Panc1 (cell line): ENCODE results near the gene ANKLE2. TPM values are rescaled to one million over a fixed set of nuclear protein-coding genes. Genes with fewer than 3 reads are reported as not detected.
A peak's percentile ranks its signal among the peaks of the same experiment; 100 is the strongest.

Source experiments
- ATAC-seq: fragments of 200-7000 bp; cut with Tn5 transposase; 2 replicates; pipeline ENCODE4 v1.9.1; 2020; ENCODE audit warnings: mild to moderate bottlenecking, moderate library complexity
- BruUV-seq: library from RNA; stranded (reverse); fragments of 400-500 nt; replicated peaks from 2 replicates; lab custom pipeline; 2021; lab: Mats Ljungman, UMichigan
- CTCF ChIA-PET: fragments of 300-600 bp; sonication (Branson Sonifier 250); formaldehyde crosslinking; loops from one replicate; lab custom pipeline; 2022; ENCODE audit warnings: antibody characterized with exemption; lab: Charles Lee
- POLR2A ChIA-PET: fragments of 300-600 bp; sonication (Branson Sonifier 250); formaldehyde crosslinking; loops from one replicate; lab custom pipeline; 2022; ENCODE audit warnings: antibody characterized with exemption; lab: Charles Lee
- DNase-seq: peaks from one replicate; pipeline ENCODE4 v3.0.0-alpha.2; 2010; ENCODE audit warnings: low read depth, low spot score
- H3K27ac ChIP-seq: 2 replicates; pipeline ENCODE4 v1.5.1; 2011; ENCODE audit warnings: mild to moderate bottlenecking, low read length, inconsistent platforms
- H3K27me3 ChIP-seq: fragments of 200-500 bp; sonication (Bioruptor generic); 2 replicates; pipeline ENCODE4 v1.6.0; 2014; ENCODE audit warnings: low read length, inconsistent platforms; ENCODE audit not compliant: control insufficient read depth, insufficient read depth
- H3K36me3 ChIP-seq: fragments of 200-500 bp; sonication (Bioruptor generic); 2 replicates; pipeline ENCODE4 v1.5.1; 2014; ENCODE audit warnings: inconsistent platforms, mild to moderate bottlenecking, low read length, moderate library complexity; ENCODE audit not compliant: control insufficient read depth, insufficient read depth
- H3K4me1 ChIP-seq: 2 replicates; pipeline ENCODE4 v1.5.1; 2011; ENCODE audit warnings: inconsistent platforms, mild to moderate bottlenecking, low read length, moderate library complexity; ENCODE audit not compliant: control insufficient read depth, insufficient read depth
- H3K4me3 ChIP-seq, 2 experiments: 2 replicates each; pipeline ENCODE4 v1.5.1; 2011 to 2012; ENCODE audit warnings: low read depth in 2 of 2, low read length in 2 of 2, mild to moderate bottlenecking in 2 of 2, inconsistent platforms in 1 of 2, moderate library complexity in 1 of 2
- H3K9me3 ChIP-seq: fragments of 200-500 bp; sonication (Bioruptor generic); 2 replicates; pipeline ENCODE4 v1.5.1; 2014; ENCODE audit warnings: low read depth, mild to moderate bottlenecking, inconsistent platforms, low read length, moderate library complexity; ENCODE audit not compliant: control insufficient read depth, insufficient read depth
- CTCF ChIP-seq: fragments of 450-650 bp; IDR thresholded peaks from 2 replicates; pipeline ENCODE4 v1.5.1; 2017; ENCODE audit warnings: mild to moderate bottlenecking
- POLR2AphosphoS5 ChIP-seq: IDR thresholded peaks from 2 replicates; pipeline ENCODE4 v1.6.1; 2012; ENCODE audit warnings: mild to moderate bottlenecking, low read depth, low read length, moderate library complexity
- SIN3A ChIP-seq: IDR thresholded peaks from 2 replicates; pipeline ENCODE4 v1.6.1; 2012; ENCODE audit warnings: low read depth, mild to moderate bottlenecking, low read length, moderate library complexity, borderline replicate concordance; ENCODE audit not compliant: insufficient read depth
- TCF7L2 ChIP-seq: IDR thresholded peaks from 2 replicates; pipeline ENCODE4 v1.6.1; 2011; ENCODE audit warnings: mild to moderate bottlenecking, low read depth, low read length, inconsistent platforms
- in situ Hi-C: cut with HindIII; loops from 2 replicates; pipeline ENCODE4 v1.10.0; 2016; ENCODE audit warnings: low sequenced_read_pairs, low pct_unique_long_range_greater_than_20kb
- intact Hi-C: fragments of 100-400 bp; cut with micrococcal nuclease; formaldehyde crosslinking; loops from one replicate; pipeline ENCODE4 v1.10.0; 2022; ENCODE audit not compliant: unreplicated experiment
- total RNA-seq: library from RNA; stranded (reverse); gene quantifications from one replicate; pipeline ENCODE4 v1.2.1, GENCODE V29; 2021; ENCODE audit not compliant: unreplicated experiment
- TF ChIP-seq, protein P1 (sequence below), 2 experiments: IDR thresholded peaks; 2 replicates each; pipeline ENCODE4 v1.6.1; 2011 to 2012; ENCODE audit warnings: low read depth in 2 of 2, control low read depth in 1 of 2, low read length in 1 of 2, mild to moderate bottlenecking in 1 of 2, moderate library complexity in 1 of 2; ENCODE audit not compliant: insufficient read depth in 1 of 2

ANKLE2 gene
- total RNA-seq, 1 experiment from 2014 or later, result 88.7 TPM

DNA sequence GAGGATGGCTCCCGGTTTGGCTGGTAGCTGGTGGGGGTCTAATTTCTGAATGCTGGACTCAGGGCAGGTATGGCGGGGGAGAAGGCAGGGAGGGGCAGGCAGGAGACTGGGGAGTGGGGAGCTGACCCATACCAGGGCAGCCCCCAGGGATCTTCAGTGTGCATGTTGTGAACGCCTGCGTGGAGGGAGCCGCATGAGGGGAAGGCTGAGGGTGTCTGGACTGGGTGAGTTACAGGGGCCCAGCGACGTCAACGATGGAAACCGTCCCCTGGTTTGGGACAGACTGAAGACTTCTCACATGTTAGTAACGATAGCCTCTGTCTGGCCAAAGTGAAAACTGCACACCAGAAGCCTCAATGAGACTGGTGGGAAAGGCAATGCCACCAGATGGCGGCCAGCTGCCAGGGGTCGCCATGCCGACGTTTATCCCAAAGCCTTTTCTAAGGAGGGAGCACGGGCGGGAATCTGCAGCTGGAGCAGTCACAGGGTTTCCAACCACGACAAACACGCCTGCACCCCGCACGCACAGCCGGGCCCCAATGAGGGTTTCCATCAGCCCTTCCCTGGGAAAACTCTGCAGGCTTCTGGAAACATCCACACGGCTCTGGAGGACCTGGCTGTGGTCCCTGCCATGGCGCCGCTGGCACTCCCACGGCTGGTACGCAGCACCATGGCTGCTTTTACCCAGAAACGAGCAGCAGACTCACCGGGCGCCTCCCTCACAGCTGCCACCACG, 37.0 kb downstream of the ANKLE2 start:
- Histone ChIP-seq H3K36me3 (peaks cover 27% of the 10 kb centered on the region), H3K4me1 (peaks cover 10% of the 10 kb centered on the region), H3K4me3 (no peak overlapping the region), H3K27ac (no peak overlapping the region), H3K9me3 (no peaks in the 10 kb centered on the region), H3K27me3 (no peaks in the 10 kb centered on the region)
- CTCF ChIA-PET, result no interaction called here
- POLR2A ChIA-PET, result no interaction called here
- ATAC-seq (no peak), DNase-seq (no peak)
- in situ Hi-C loops (no loop called here), intact Hi-C loops (no loop called here)
- no TSS peak for BruUV-seq
- TF ChIP-seq CTCF (no peak), TCF7L2 (no peak), SIN3A (no peak), POLR2AphosphoS5 (no peak)
- TF ChIP-seq, protein P1, sequence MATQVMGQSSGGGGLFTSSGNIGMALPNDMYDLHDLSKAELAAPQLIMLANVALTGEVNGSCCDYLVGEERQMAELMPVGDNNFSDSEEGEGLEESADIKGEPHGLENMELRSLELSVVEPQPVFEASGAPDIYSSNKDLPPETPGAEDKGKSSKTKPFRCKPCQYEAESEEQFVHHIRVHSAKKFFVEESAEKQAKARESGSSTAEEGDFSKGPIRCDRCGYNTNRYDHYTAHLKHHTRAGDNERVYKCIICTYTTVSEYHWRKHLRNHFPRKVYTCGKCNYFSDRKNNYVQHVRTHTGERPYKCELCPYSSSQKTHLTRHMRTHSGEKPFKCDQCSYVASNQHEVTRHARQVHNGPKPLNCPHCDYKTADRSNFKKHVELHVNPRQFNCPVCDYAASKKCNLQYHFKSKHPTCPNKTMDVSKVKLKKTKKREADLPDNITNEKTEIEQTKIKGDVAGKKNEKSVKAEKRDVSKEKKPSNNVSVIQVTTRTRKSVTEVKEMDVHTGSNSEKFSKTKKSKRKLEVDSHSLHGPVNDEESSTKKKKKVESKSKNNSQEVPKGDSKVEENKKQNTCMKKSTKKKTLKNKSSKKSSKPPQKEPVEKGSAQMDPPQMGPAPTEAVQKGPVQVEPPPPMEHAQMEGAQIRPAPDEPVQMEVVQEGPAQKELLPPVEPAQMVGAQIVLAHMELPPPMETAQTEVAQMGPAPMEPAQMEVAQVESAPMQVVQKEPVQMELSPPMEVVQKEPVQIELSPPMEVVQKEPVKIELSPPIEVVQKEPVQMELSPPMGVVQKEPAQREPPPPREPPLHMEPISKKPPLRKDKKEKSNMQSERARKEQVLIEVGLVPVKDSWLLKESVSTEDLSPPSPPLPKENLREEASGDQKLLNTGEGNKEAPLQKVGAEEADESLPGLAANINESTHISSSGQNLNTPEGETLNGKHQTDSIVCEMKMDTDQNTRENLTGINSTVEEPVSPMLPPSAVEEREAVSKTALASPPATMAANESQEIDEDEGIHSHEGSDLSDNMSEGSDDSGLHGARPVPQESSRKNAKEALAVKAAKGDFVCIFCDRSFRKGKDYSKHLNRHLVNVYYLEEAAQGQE (IDR thresholded peaks at IDR 0.05; ENCODE audit: insufficient read depth in 1 of 2, low read depth in 2 of 2, low read length in 1 of 2), result no peak

DNA sequence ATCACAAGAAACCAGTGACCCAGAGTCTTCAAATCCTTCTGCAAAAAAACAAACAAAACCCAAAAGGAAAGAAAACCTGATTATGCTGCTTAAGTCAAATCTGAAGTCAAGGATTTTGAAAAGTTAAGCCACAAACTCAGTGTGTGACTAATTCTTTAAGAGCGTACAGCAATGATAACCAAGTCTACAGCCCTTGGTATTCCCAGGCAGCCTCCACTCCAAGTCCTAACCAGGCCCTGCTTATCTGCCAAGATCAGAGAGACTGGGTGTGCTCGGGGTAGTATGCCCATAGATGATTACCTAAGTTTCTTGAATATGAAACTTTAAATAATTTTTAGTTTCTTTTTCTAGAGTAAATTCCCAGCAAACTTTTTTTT, 37.9 kb downstream of the ANKLE2 start:
- ATAC-seq, result no peak
- ChIA-PET POLR2A (no interaction called here), CTCF (no interaction called here)
- Histone ChIP-seq H3K4me1 (peaks cover 8% of the 10 kb centered on the region), H3K27ac (peak overlapping the region; percentile 13), H3K9me3 (no peaks in the 10 kb centered on the region), H3K36me3 (peaks cover 27% of the 10 kb centered on the region), H3K27me3 (no peaks in the 10 kb centered on the region), H3K4me3 (no peak overlapping the region)
- no peak for DNase-seq
- TF ChIP-seq, protein P1 (IDR thresholded peaks at IDR 0.05; ENCODE audit: insufficient read depth in 1 of 2, low read depth in 2 of 2, low read length in 1 of 2), result no peak
- TF ChIP-seq CTCF (no peak), TCF7L2 (no peak), POLR2AphosphoS5 (no peak; the same call in none of the 2 replicates), SIN3A (no peak)
- BruUV-seq, result no TSS peak
- in situ Hi-C loops, result no loop called here
- intact Hi-C loops, result no loop called here
